Muscle layer of colon (tissue), 2 donors: ENCODE measurements around the gene SOD3.

Source experiments
- H3K27ac ChIP-seq: one replicate; pipeline ENCODE4 v1.7.0; 2013; ENCODE audit warnings: low read depth, mild to moderate bottlenecking, low read length, moderate library complexity
- H3K27me3 ChIP-seq, 2 donors: one replicate each; pipeline ENCODE4 v1.7.0; 2013; ENCODE audit warnings: low read length in 2 of 2, mild to moderate bottlenecking in 2 of 2; ENCODE audit not compliant: insufficient read depth in 2 of 2, control insufficient read depth in 1 of 2
- H3K36me3 ChIP-seq: one replicate; pipeline ENCODE4 v1.7.0; 2013; ENCODE audit warnings: mild to moderate bottlenecking, low read length; ENCODE audit not compliant: insufficient read depth
- H3K4me1 ChIP-seq: one replicate; pipeline ENCODE4 v1.7.0; 2013; ENCODE audit warnings: mild to moderate bottlenecking, low read length; ENCODE audit not compliant: insufficient read depth
- H3K4me3 ChIP-seq, 2 donors: one replicate each; pipeline ENCODE4 v1.7.0; 2013; ENCODE audit warnings: low read length in 2 of 2, low read depth in 1 of 2, mild to moderate bottlenecking in 1 of 2, moderate library complexity in 1 of 2
- H3K9ac ChIP-seq: one replicate; pipeline ENCODE4 v1.7.0; 2013; ENCODE audit warnings: low read length
- H3K9me3 ChIP-seq: one replicate; pipeline ENCODE4 v1.7.0; 2013; ENCODE audit warnings: mild to moderate bottlenecking, low read length
- donor health status: abdominal sarcoma.
- donor health status: Adenocarcinoma of cecum.

The SOD3 gene

DNA sequence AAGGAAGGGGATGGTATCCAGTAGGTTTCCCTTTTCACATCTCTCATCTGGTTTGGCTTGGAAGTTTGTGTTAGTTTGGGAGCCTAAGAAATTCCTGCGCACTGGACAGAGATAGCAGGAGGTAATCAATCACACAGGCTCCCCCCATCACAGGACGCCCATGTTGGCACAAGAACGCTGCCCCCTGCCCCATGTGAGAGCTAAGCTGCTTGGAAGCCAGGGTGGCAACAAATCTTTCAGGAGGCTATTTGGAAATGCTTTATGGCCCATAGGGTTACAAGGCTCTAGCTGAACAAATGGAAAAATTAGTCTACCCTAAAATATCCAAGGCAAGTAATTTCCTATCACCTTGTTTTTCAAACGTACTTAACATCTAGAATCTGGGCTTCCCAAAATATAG lies 54.0 kb downstream of the SOD3 start:
- no peak overlapping the region for H3K9ac ChIP-seq
- H3K4me3 ChIP-seq, result no peak overlapping the region
- no peak overlapping the region for H3K27ac ChIP-seq
- no peaks in the 10 kb centered on the region for H3K36me3 ChIP-seq
- peaks cover 30% of the 10 kb centered on the region for H3K4me1 ChIP-seq
- H3K27me3 ChIP-seq, result no peaks in the 10 kb centered on the region
- no peaks in the 10 kb centered on the region for H3K9me3 ChIP-seq

DNA sequence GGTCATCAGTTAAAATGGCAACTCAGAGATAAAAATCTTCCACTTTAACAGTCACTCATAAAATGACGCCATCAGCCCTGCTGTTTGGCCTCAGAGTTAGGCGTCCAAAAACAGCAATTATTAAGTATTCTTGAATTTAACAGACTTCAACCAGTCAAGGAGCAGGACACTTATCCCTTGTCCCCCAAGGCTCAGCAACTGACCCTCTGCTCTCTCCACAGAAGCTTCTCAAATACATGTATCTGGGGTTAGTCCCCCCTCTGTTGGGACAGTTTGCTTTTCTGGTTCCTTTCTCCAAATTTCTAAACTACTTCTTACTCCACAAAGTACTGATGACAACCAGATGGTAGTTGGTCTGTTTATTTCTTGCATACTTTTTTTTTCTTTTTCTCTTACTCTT lies 54.4 kb downstream of the SOD3 start:
- H3K27ac ChIP-seq, result no peak overlapping the region
- no peaks in the 10 kb centered on the region for H3K27me3 ChIP-seq
- H3K4me3 ChIP-seq, result no peak overlapping the region
- H3K36me3 ChIP-seq, result no peaks in the 10 kb centered on the region
- peaks cover 30% of the 10 kb centered on the region for H3K4me1 ChIP-seq
- no peaks in the 10 kb centered on the region for H3K9me3 ChIP-seq
- no peak overlapping the region for H3K9ac ChIP-seq
